IPS DF 4.7 (cell line): ENCODE data around the gene PRSS48.
A peak's percentile ranks its signal among the peaks of the same experiment; 100 is the strongest.
"Not testable (repeated sequence)": the region's sequence is repeated elsewhere in the genome, so short reads cannot be mapped to it uniquely, and the experiment has no call there.

Experiments
- DNase-seq: peaks from one replicate; pipeline ENCODE4 v3.0.0-alpha.2; 2013; ENCODE audit warnings: low spot score; ENCODE audit errors: extremely low read depth

PRSS48 gene

GRCh38 chr4:151260526-151260925 is 16.4 kb upstream of the PRSS48 start:
- no peak for DNase-seq

GRCh38 chr4:151263455-151263854 is 13.5 kb upstream of the PRSS48 start:
- DNase-seq, result no peak

- no peak for DNase-seq
These were observed 10.5 kb upstream of the PRSS48 start for GRCh38 chr4:151266497-151266896.

GRCh38 chr4:151267104-151267503 is 9.9 kb upstream of the PRSS48 start:
- no peak for DNase-seq

- no peak for DNase-seq
These were observed 9.0 kb upstream of the PRSS48 start for GRCh38 chr4:151267822-151268535.

GRCh38 chr4:151268905-151269304 is 8.1 kb upstream of the PRSS48 start:
- DNase-seq, result not testable (repeated sequence)

- DNase-seq, result peak; percentile 30
These were observed 7.7 kb downstream of the PRSS48 start for GRCh38 chr4:151284534-151285245.

- DNase-seq, result no peak
These were observed 10.4 kb downstream of the PRSS48 start for GRCh38 chr4:151287409-151287808.

GRCh38 chr4:151291485-151291884 is 14.5 kb downstream of the PRSS48 start:
- DNase-seq, result no peak

- no peak for DNase-seq
These were observed 15.1 kb downstream of the PRSS48 start for GRCh38 chr4:151292038-151292437.

- no peak for DNase-seq
These were observed 18.0 kb downstream of the PRSS48 start for GRCh38 chr4:151294833-151295496.

GRCh38 chr4:151296227-151296626 is 19.3 kb downstream of the PRSS48 start:
- DNase-seq, result no peak

GRCh38 chr4:151297170-151297569 is 20.2 kb downstream of the PRSS48 start:
- DNase-seq, result no peak

GRCh38 chr4:151302432-151302831 is 25.5 kb downstream of the PRSS48 start:
- no peak for DNase-seq

GRCh38 chr4:151304226-151304625 is 27.3 kb downstream of the PRSS48 start:
- DNase-seq, result no peak

- DNase-seq, result no peak
These were observed 27.8 kb downstream of the PRSS48 start for GRCh38 chr4:151304755-151305154.

- DNase-seq, result no peak
These were observed 33.3 kb downstream of the PRSS48 start for GRCh38 chr4:151310124-151310728.

- no peak for DNase-seq
These were observed 36.5 kb downstream of the PRSS48 start for GRCh38 chr4:151313306-151314009.

- DNase-seq, result no peak
These were observed 37.0 kb downstream of the PRSS48 start for GRCh38 chr4:151314010-151314355.

GRCh38 chr4:151314479-151314878 is 37.5 kb downstream of the PRSS48 start:
- no peak for DNase-seq

GRCh38 chr4:151315212-151315886 is 38.4 kb downstream of the PRSS48 start:
- no peak for DNase-seq
